GM19397 (cell line): ENCODE results near the gene ADGRB3.
"Not testable (repeated sequence)": the region's sequence is repeated elsewhere in the genome, so short reads cannot be mapped to it uniquely, and the experiment has no call there.

Source experiments
- ATAC-seq: cut with Tn5 transposase; IDR thresholded peaks from one replicate; pipeline ENCODE4 v1.9.1; 2021; ENCODE audit warnings: mild to moderate bottlenecking, moderate library complexity; ENCODE audit not compliant: unreplicated experiment

Gene ADGRB3

GRCh38 chr6:68778356-68779020 lies 143.4 kb downstream of the ADGRB3 start:
- ATAC-seq: no peak

GRCh38 chr6:68779366-68779765 lies 144.3 kb downstream of the ADGRB3 start:
- no peak for ATAC-seq

- ATAC-seq: not testable (repeated sequence)
Observed at GRCh38 chr6:68790128-68790527, 155.0 kb downstream of the ADGRB3 start.

- not testable (repeated sequence) for ATAC-seq
Observed at GRCh38 chr6:68814976-68815375, 179.9 kb downstream of the ADGRB3 start.

GRCh38 chr6:68826501-68826900 lies 191.4 kb downstream of the ADGRB3 start:
- ATAC-seq: no peak

- ATAC-seq: no peak
Observed at GRCh38 chr6:68834551-68834950, 199.5 kb downstream of the ADGRB3 start.

- no peak for ATAC-seq
Observed at GRCh38 chr6:68838571-68838970, 203.5 kb downstream of the ADGRB3 start.

GRCh38 chr6:68852791-68853190 lies 217.7 kb downstream of the ADGRB3 start:
- ATAC-seq: no peak

- ATAC-seq: no peak
Observed at GRCh38 chr6:68859233-68859632, 224.2 kb downstream of the ADGRB3 start.

GRCh38 chr6:68868646-68869045 lies 233.6 kb downstream of the ADGRB3 start:
- no peak for ATAC-seq

- no peak for ATAC-seq
Observed at GRCh38 chr6:68873236-68873635, 238.2 kb downstream of the ADGRB3 start.

- ATAC-seq: no peak
Observed at GRCh38 chr6:68874747-68875146, 239.7 kb downstream of the ADGRB3 start.

- ATAC-seq: no peak
Observed at GRCh38 chr6:68875403-68875802, 240.3 kb downstream of the ADGRB3 start.

GRCh38 chr6:68876792-68877493 lies 241.9 kb downstream of the ADGRB3 start:
- no peak for ATAC-seq

GRCh38 chr6:68880050-68880813 lies 245.2 kb downstream of the ADGRB3 start:
- ATAC-seq: no peak

GRCh38 chr6:68883325-68883724 lies 248.2 kb downstream of the ADGRB3 start:
- ATAC-seq: not testable (repeated sequence)

GRCh38 chr6:68891419-68891818 lies 256.3 kb downstream of the ADGRB3 start:
- no peak for ATAC-seq

GRCh38 chr6:68892452-68892851 lies 257.4 kb downstream of the ADGRB3 start:
- no peak for ATAC-seq

- no peak for ATAC-seq
Observed at GRCh38 chr6:68895929-68896328, 260.8 kb downstream of the ADGRB3 start.

- ATAC-seq: no peak
Observed at GRCh38 chr6:68901044-68901443, 266.0 kb downstream of the ADGRB3 start.

- ATAC-seq: no peak
Observed at GRCh38 chr6:68911334-68911733, 276.3 kb downstream of the ADGRB3 start.

GRCh38 chr6:68911811-68912210 lies 276.7 kb downstream of the ADGRB3 start:
- no peak for ATAC-seq
